ENCODE results near the gene CYP3A4. TPM values are rescaled to one million over a fixed set of nuclear protein-coding genes. Genes with fewer than 3 reads are reported as not detected.
"Not testable (repeated sequence)": the region's sequence is repeated elsewhere in the genome, so short reads cannot be mapped to it uniquely, and the experiment has no call there.

Gene CYP3A4
- total and polyA plus RNA-seq, 5 donors from 2014 or later: not detected

DNA sequence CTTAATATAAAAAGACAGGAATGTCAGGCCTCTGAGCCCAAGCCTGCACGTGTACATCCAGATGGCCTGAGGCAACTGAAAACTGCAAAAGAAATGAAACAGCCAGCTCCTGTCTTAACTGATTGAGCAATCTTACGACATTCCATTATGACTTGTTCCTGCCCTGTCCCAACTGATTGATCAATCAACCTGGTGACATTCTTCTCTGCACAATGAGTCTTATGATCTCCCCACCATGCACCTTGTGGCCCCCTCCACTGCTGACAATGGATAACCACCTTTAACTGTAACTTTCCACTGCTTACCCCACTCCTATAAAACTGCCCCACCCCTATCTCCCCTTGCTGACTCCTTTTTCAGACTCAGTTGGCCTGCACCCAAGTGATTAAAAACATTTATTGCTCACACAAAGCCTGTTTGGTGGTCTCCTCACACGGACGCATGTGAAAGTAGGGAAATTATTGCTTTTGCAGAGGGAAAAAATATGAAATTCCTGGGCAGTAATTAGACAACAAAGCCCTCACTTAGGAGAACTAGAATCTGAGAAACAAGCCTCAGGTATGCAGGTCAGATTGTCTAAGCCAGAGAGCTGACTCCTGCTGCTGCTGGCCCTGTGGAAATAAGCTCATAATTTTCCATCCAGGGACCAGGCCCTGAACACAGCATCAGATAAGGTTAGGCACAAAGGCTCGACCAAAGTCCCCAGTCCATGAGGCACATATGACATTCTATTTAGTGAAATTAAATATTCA is 54.3 kb downstream of the CYP3A4 start:
- peaks cover 2% of the 10 kb centered on the region for H3K36me3 Mint-ChIP-seq
- H3K27me3 Mint-ChIP-seq: no peaks in the 10 kb centered on the region
- Histone ChIP-seq H3K4me3 (ENCODE audit: low read depth, low read length) (no peak overlapping the region), H3K27ac (ENCODE audit: insufficient read depth, low read length, poor library complexity, severe bottlenecking) (no peak overlapping the region), H3K36me3 (ENCODE audit: control insufficient read depth, insufficient read depth, low read length) (no peaks in the 10 kb centered on the region), H3K9me3 (ENCODE audit: control insufficient read depth in 2 of 2, low read length in 2 of 2) (no peaks in the 10 kb centered on the region), H3K4me1 (ENCODE audit: control insufficient read depth, insufficient read depth, low read length, poor library complexity, severe bottlenecking) (no peaks in the 10 kb centered on the region), H3K27me3 (ENCODE audit: control insufficient read depth, insufficient read depth, low read length) (no peaks in the 10 kb centered on the region)
- no peaks in the 10 kb centered on the region for H3K4me1 Mint-ChIP-seq
- no peak for ATAC-seq (ENCODE audit: low read depth in 2 of 2)
- H3K9me3 Mint-ChIP-seq: no peaks in the 10 kb centered on the region
- H3K4me3 Mint-ChIP-seq: no peak overlapping the region
- no peak overlapping the region for H3K27ac Mint-ChIP-seq
- DNase-seq: no peak

DNA sequence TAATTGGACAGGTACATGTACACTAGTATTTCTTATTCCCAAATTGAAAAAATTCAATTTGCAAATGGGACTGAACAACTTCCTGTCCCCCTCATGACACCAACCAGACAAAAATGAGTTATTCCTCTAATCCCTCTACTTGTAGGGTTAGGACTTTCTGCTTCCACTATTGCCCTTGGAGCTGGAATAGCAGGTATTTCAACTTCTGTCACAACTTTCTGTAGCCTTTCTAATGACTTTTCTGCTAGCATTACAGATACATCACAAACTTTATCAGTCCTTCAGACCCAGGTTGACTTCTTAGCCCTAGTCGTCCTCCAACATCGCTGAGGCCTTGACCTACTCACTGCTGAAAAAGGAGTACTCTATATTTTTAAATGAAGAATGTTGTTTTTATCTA is 55.4 kb downstream of the CYP3A4 start:
- H3K36me3 ChIP-seq (ENCODE audit: control insufficient read depth, insufficient read depth, low read length): no peaks in the 10 kb centered on the region

DNA sequence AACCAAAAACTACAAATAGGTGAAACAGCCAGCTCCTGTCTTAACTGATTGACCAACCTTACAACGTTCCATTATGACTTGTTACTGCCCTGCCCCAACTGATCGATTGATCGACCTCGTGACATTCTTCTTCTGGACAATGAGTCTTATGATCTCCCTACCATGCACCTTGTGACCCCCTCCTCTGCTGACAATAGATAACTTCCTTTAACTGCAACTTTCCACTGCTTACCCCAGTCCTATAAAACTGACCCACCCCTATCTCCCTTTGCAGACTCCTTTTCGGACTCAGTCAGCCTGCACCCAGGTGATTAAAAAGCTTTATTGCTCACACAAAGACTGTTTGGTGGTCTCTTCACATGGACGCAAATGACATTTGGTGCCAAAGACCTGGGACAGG is 60.8 kb downstream of the CYP3A4 start:
- H3K4me1 ChIP-seq (ENCODE audit: control insufficient read depth, insufficient read depth, low read length, poor library complexity, severe bottlenecking); H3K4me3 ChIP-seq (ENCODE audit: low read depth, low read length); H3K9me3 Mint-ChIP-seq; ATAC-seq (ENCODE audit: low read depth in 2 of 2); H3K4me3 Mint-ChIP-seq; H3K36me3 ChIP-seq (ENCODE audit: control insufficient read depth, insufficient read depth, low read length); H3K27me3 Mint-ChIP-seq; H3K27ac ChIP-seq (ENCODE audit: insufficient read depth, low read length, poor library complexity, severe bottlenecking); H3K27ac Mint-ChIP-seq; DNase-seq; H3K27me3 ChIP-seq (ENCODE audit: control insufficient read depth, insufficient read depth, low read length); H3K36me3 Mint-ChIP-seq; H3K4me1 Mint-ChIP-seq; H3K9me3 ChIP-seq (ENCODE audit: control insufficient read depth in 2 of 2, low read length in 2 of 2): not testable (repeated sequence)

More for the DNA sequence above, 55.4 kb downstream of the CYP3A4 start:
- Histone ChIP-seq H3K27me3 (ENCODE audit: control insufficient read depth, insufficient read depth, low read length) (no peaks in the 10 kb centered on the region), H3K9me3 (ENCODE audit: control insufficient read depth in 2 of 2, low read length in 2 of 2) (no peaks in the 10 kb centered on the region), H3K27ac (ENCODE audit: insufficient read depth, low read length, poor library complexity, severe bottlenecking) (no peak overlapping the region), H3K4me1 (ENCODE audit: control insufficient read depth, insufficient read depth, low read length, poor library complexity, severe bottlenecking) (no peaks in the 10 kb centered on the region), H3K4me3 (ENCODE audit: low read depth, low read length) (no peak overlapping the region)
- Mint-ChIP-seq H3K27me3 (no peaks in the 10 kb centered on the region), H3K36me3 (peaks cover 5% of the 10 kb centered on the region), H3K27ac (no peak overlapping the region), H3K4me1 (no peaks in the 10 kb centered on the region), H3K9me3 (no peaks in the 10 kb centered on the region), H3K4me3 (no peak overlapping the region)
- ATAC-seq (ENCODE audit: low read depth in 2 of 2) (no peak), DNase-seq (no peak)

DNA sequence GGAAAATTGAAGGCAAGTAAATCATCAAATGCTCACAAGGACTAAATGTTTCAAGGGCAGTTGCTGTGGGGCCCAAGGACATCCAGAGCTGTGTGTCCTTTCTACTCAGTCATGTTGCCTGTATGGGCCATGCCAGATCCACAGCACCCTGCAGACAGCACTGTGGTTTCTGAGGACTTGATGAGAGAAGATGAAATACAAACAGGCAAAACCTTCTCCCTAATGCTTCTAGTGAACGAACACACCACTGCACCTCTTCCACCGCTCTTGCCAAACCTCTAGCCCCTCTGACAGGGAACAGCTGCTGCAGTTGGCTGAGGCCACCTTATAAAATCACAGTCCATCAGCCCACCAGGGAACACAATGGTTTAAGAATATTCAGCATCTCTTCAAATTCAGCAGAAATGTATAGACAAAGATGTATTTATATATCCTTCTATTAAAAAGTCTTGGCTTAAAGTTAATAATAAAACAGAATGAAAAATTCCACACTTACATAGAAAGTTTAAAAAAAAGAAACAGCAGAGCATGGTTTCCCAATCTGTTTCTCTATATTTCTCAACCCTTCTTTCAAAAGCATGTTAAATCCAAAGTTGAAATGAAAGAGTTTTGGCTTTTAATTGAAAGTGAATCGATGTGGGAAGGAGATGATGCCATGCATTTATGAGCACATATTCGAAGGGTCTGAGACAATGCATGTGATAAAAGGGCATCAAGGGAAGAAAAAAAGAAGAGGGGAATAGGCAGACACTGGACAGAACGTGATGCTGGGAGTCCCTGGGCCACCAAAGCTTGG is 63.0 kb downstream of the CYP3A4 start:
- Mint-ChIP-seq H3K36me3 (peaks cover 5% of the 10 kb centered on the region), H3K27ac (no peak overlapping the region), H3K4me3 (no peak overlapping the region), H3K27me3 (peaks cover 7% of the 10 kb centered on the region), H3K9me3 (peaks cover 0 to 1% (median 0%) of the 10 kb centered on the region in 7 donors), H3K4me1 (peaks cover 0 to 3% (median 0%) of the 10 kb centered on the region in 4 donors)
- Histone ChIP-seq H3K9me3 (ENCODE audit: control insufficient read depth in 2 of 2, low read length in 2 of 2) (no peaks in the 10 kb centered on the region), H3K4me3 (ENCODE audit: low read depth, low read length) (no peak overlapping the region), H3K4me1 (ENCODE audit: control insufficient read depth, insufficient read depth, low read length, poor library complexity, severe bottlenecking) (no peaks in the 10 kb centered on the region), H3K27ac (ENCODE audit: insufficient read depth, low read length, poor library complexity, severe bottlenecking) (no peak overlapping the region), H3K36me3 (ENCODE audit: control insufficient read depth, insufficient read depth, low read length) (no peaks in the 10 kb centered on the region), H3K27me3 (ENCODE audit: control insufficient read depth, insufficient read depth, low read length) (peaks cover 2% of the 10 kb centered on the region)
- DNase-seq (no peak), ATAC-seq (ENCODE audit: low read depth in 2 of 2) (no peak)

DNA sequence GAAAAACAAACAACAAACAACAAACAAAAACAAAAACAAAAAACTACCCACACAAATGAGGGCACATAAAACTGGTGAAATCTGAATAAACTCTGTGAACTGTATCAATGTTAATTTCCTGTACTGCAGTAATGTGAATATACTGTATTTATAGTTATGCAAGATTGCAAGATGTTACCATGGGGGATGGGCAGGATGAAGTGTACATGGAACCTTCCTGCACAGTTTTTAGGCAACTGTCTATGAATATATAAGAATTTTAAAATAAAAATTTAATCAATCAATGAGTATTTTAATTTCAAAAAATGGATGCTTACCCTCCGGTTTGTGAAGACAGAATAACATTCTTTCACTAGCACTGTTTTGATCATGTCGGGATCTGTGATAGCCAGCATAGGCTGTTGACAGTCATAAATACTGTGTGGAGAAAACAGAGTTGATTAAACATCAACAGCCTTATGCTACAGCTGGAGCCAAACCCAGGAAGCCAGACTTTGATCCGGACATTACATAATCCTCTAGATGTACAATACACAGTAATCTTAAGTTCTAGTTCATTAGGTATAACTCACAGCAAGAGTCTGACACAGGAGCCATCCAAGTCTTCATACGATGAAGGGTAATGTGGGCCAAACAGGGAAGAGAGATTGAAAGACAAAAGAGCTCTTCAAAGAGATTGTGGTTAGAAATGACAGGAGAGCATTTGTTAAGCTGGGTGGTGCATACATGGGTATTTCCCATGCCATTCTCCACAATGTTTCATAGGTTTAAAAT is 63.8 kb downstream of the CYP3A4 start:
- H3K27ac ChIP-seq (ENCODE audit: insufficient read depth, low read length, poor library complexity, severe bottlenecking): no peak overlapping the region
- no peak for ATAC-seq (ENCODE audit: low read depth in 2 of 2)
- Mint-ChIP-seq H3K4me3 (no peak overlapping the region), H3K36me3 (peaks cover 9% of the 10 kb centered on the region), H3K9me3 (peaks cover 0 to 2% (median 0%) of the 10 kb centered on the region in 7 donors), H3K27me3 (peaks cover 7% of the 10 kb centered on the region), H3K27ac (no peak overlapping the region), H3K4me1 (peaks cover 0 to 3% (median 0%) of the 10 kb centered on the region in 4 donors)
- no peak for DNase-seq
- no peaks in the 10 kb centered on the region for H3K4me1 ChIP-seq (ENCODE audit: control insufficient read depth, insufficient read depth, low read length, poor library complexity, severe bottlenecking)
- no peak overlapping the region for H3K4me3 ChIP-seq (ENCODE audit: low read depth, low read length)
- H3K27me3 ChIP-seq (ENCODE audit: control insufficient read depth, insufficient read depth, low read length): peaks cover 2% of the 10 kb centered on the region
- no peaks in the 10 kb centered on the region for H3K36me3 ChIP-seq (ENCODE audit: control insufficient read depth, insufficient read depth, low read length)
- no peaks in the 10 kb centered on the region for H3K9me3 ChIP-seq (ENCODE audit: control insufficient read depth in 2 of 2, low read length in 2 of 2)

DNA sequence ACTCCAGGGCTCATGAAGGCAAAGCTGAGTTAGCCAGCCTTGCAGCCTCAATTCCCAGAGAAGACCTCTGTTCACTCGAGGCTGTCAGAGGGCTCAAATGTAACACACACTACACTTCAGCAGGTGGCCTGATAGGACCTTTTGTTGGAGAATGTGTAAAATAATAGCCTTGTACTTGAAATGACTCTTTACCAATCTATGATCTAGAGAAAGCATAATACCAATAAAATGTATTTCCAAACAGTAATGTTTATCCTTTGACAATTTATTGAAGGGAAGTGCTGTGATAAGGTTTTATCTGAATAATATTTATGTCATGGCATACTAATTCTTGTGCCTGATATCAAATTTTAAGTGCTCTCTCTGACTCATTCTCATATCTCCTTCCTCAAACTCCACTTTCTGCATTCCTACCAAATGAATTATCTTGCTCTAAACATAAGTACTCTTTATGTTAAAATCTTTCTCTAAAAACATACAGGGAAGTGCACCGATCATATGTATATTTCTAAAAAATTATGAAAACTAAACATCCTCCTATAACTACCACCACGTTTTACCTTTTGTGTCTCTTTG is 69.9 kb downstream of the CYP3A4 start:
- Histone ChIP-seq H3K4me3 (ENCODE audit: low read depth, low read length) (no peak overlapping the region), H3K27ac (ENCODE audit: insufficient read depth, low read length, poor library complexity, severe bottlenecking) (no peak overlapping the region), H3K4me1 (ENCODE audit: control insufficient read depth, insufficient read depth, low read length, poor library complexity, severe bottlenecking) (no peaks in the 10 kb centered on the region), H3K27me3 (ENCODE audit: control insufficient read depth, insufficient read depth, low read length) (no peaks in the 10 kb centered on the region), H3K36me3 (ENCODE audit: control insufficient read depth, insufficient read depth, low read length) (no peaks in the 10 kb centered on the region), H3K9me3 (ENCODE audit: control insufficient read depth in 2 of 2, low read length in 2 of 2) (no peaks in the 10 kb centered on the region)
- Mint-ChIP-seq H3K36me3 (peaks cover 24% of the 10 kb centered on the region), H3K9me3 (peaks cover 0 to 8% (median 0%) of the 10 kb centered on the region in 7 donors), H3K4me3 (no peak overlapping the region), H3K27ac (no peak overlapping the region), H3K4me1 (no peaks in the 10 kb centered on the region), H3K27me3 (no peaks in the 10 kb centered on the region)
- no peak for DNase-seq
- no peak for ATAC-seq (ENCODE audit: low read depth in 2 of 2)

DNA sequence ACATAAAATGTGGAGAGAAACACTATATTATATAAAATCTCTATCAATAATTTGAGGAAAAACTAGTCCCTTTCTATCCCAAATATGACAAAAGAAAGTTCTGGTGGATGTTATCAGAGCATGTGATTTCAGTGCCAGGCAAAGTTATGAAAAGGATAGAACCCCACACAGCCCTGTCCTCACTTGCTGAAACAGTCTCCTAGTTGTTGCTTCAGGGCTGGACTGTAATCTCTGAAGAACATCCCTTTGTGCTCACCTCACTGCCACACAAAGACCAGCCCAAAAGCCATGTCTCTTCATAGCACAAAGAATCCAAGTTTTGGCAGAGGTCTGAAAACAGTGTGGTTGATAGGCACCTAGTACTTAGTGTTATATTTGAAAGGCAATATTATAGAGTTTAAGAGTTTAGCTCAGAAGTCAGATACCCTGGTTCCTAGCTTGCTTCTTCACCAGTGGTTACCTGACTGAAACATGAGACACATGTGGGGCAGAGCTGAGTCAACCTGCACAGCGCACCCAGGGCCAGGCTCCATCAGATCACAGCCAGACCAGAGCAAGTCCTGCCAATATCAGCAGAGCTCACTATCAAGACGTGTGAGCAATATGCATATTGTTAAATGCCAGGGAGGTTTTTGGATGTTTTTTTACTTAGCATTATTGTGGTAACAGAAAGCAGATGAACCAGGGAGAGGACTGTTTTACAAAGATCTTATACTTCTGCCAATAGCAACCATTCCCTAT is 74.0 kb downstream of the CYP3A4 start:
- Histone ChIP-seq H3K27me3 (ENCODE audit: control insufficient read depth, insufficient read depth, low read length) (no peaks in the 10 kb centered on the region), H3K4me3 (ENCODE audit: low read depth, low read length) (no peak overlapping the region), H3K36me3 (ENCODE audit: control insufficient read depth, insufficient read depth, low read length) (no peaks in the 10 kb centered on the region), H3K9me3 (ENCODE audit: control insufficient read depth in 2 of 2, low read length in 2 of 2) (no peaks in the 10 kb centered on the region), H3K4me1 (ENCODE audit: control insufficient read depth, insufficient read depth, low read length, poor library complexity, severe bottlenecking) (no peaks in the 10 kb centered on the region), H3K27ac (ENCODE audit: insufficient read depth, low read length, poor library complexity, severe bottlenecking) (no peak overlapping the region)
- DNase-seq (no peak), ATAC-seq (ENCODE audit: low read depth in 2 of 2) (no peak)
- no peak overlapping the region for H3K4me3 Mint-ChIP-seq
- H3K36me3 Mint-ChIP-seq: peaks cover 34% of the 10 kb centered on the region
- H3K27ac Mint-ChIP-seq: no peak overlapping the region
- H3K9me3 Mint-ChIP-seq: peaks cover 0 to 4% (median 1%) of the 10 kb centered on the region in 7 donors
- no peaks in the 10 kb centered on the region for H3K27me3 Mint-ChIP-seq
- no peaks in the 10 kb centered on the region for H3K4me1 Mint-ChIP-seq

Measured in CD4-positive, CD25-positive, alpha-beta regulatory T cell (primary cell).